HAP-1 (cell line): ENCODE results near the gene ADGRL2.

Experiments
- DNase-seq, 2 experiments: peaks; one replicate each; pipeline ENCODE4 v3.0.0-alpha.2; 2016 to 2020; ENCODE audit warnings: low spot score in 2 of 2
- H3K27me3 ChIP-seq: fragments of 250-450 bp; sonication (Bioruptor Pico); 2 replicates; pipeline ENCODE4 v1.5.1; 2020; ENCODE audit warnings: low read depth, mild to moderate bottlenecking, moderate library complexity
- H3K36me3 ChIP-seq: fragments of 250-450 bp; sonication (Bioruptor Pico); replicated peaks from 2 replicates; pipeline ENCODE4 v1.5.1; 2020; ENCODE audit warnings: mild to moderate bottlenecking
- H3K4me1 ChIP-seq: fragments of 250-450 bp; sonication (Bioruptor Pico); 2 replicates; pipeline ENCODE4 v1.5.1; 2020; ENCODE audit warnings: mild to moderate bottlenecking
- H3K4me3 ChIP-seq: fragments of 250-450 bp; sonication (Bioruptor Pico); 2 replicates; pipeline ENCODE4 v1.5.1; 2020; ENCODE audit warnings: mild to moderate bottlenecking, moderate library complexity
- H3K9me3 ChIP-seq: fragments of 250-450 bp; sonication (Bioruptor Pico); 2 replicates; pipeline ENCODE4 v1.5.1; 2020; ENCODE audit warnings: mild to moderate bottlenecking, moderate library complexity
- in situ Hi-C: fragments of 300-500 bp; cut with MboI; formaldehyde crosslinking; loops from 3 replicates; pipeline ENCODE4 v1.14.3; 2020; ENCODE audit warnings: low sequenced_read_pairs, inconsistent platforms, mixed read lengths

The ADGRL2 gene

GRCh38 chr1:82030830-82031229, 230.1 kb downstream of the ADGRL2 start:
- no peaks in the 10 kb centered on the region for H3K27me3 ChIP-seq
- H3K4me3 ChIP-seq: no peak overlapping the region
- no peaks in the 10 kb centered on the region for H3K9me3 ChIP-seq
- no peak for DNase-seq
- no peaks in the 10 kb centered on the region for H3K4me1 ChIP-seq
- no peaks in the 10 kb centered on the region for H3K36me3 ChIP-seq
- in situ Hi-C loops: no loop called here

GRCh38 chr1:82032068-82032467, 231.3 kb downstream of the ADGRL2 start:
- no peak for DNase-seq
- H3K27me3 ChIP-seq: no peaks in the 10 kb centered on the region
- no peak overlapping the region for H3K4me3 ChIP-seq
- in situ Hi-C loops: no loop called here
- H3K36me3 ChIP-seq: no peaks in the 10 kb centered on the region
- no peaks in the 10 kb centered on the region for H3K4me1 ChIP-seq
- H3K9me3 ChIP-seq: no peaks in the 10 kb centered on the region

GRCh38 chr1:82034812-82035211, 234.1 kb downstream of the ADGRL2 start:
- Histone ChIP-seq H3K9me3 (no peaks in the 10 kb centered on the region), H3K4me1 (no peaks in the 10 kb centered on the region), H3K4me3 (no peak overlapping the region), H3K27me3 (no peaks in the 10 kb centered on the region), H3K36me3 (no peaks in the 10 kb centered on the region)
- DNase-seq: no peak
- in situ Hi-C loops: no loop called here
